GM21825 (cell line): Measurements from ENCODE around the gene SLC27A5.
"Not testable (repeated sequence)": the region's sequence is repeated elsewhere in the genome, so short reads cannot be mapped to it uniquely, and the experiment has no call there.

ENCODE experiments used
- ATAC-seq: cut with Tn5 transposase; IDR thresholded peaks from one replicate; pipeline ENCODE4 v1.9.1; 2021; ENCODE audit warnings: mild to moderate bottlenecking, moderate library complexity; ENCODE audit not compliant: unreplicated experiment

Gene SLC27A5

DNA sequence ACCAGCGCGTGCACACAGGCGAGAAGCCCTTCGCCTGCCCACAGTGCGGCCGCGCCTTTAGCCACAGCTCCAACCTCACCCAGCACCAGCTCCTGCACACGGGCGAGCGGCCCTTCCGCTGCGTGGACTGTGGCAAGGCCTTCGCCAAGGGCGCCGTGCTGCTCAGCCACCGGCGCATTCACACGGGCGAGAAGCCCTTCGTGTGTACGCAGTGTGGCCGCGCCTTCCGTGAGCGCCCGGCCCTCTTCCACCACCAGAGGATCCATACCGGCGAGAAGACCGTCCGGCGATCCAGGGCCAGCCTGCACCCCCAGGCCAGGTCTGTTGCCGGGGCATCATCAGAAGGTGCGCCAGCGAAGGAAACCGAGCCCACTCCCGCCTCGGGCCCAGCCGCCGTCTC, 40.1 kb downstream of the SLC27A5 start:
- no peak for ATAC-seq

DNA sequence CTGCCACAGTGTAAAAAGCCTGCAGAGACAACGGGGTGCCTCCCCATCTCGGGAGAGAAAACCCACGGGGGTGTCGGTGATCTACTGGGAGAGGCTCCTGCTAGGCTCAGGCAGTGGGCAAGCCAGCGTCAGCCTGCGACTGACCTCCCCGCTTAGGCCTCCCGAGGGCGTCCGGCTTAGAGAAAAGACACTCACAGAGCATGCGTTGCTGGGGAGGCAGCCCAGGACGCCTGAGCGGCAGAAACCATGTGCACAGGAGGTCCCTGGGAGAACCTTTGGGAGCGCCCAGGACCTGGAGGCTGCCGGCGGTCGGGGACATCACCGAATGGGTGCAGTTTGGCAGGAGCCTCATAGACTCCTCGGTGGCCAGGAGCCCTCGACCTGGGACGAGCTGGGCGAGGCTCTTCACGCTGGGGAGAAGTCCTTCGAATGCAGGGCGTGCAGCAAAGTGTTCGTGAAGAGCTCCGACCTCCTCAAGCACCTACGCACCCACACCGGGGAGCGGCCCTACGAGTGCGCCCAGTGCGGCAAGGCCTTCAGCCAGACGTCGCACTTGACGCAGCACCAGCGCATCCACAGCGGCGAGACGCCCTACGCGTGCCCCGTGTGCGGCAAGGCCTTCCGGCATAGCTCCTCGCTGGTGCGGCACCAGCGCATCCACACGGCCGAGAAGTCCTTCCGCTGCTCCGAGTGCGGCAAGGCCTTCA, 40.8 kb downstream of the SLC27A5 start:
- not testable (repeated sequence) for ATAC-seq

DNA sequence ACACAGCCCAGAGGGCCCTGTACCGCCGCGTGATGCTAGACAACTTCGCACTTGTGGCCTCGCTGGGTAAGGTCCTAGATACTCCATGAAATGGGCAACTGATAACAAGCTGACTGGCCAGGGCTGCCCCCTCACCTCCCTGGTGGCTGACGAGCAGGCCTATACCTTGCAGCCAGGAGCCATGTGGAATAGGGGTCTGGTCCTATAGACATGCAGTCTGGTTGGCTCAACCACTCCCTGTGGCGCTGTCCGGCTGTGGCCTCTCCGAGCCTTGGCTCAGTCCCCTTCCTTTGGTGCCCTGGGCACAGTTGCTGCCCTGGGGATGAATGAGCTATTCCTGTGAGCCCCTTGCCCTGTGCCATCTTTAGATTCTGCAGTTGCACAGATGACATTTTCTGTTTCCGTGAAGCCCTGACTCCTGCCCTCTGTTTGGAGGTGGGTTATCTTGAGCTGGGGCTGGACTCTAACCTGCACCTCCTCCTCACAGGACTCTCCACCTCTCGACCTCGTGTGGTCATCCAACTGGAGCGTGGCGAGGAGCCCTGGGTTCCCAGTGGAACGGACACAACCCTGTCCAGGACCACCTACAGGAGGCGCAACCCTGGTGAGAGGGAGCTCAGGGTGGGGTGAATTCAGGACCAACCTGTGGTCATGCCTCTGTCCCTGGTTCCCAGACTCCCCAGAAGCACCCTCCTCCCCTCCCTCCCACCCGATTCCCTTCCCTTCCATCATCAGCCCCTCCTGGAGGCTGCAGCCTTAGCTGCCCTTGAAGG, 42.4 kb downstream of the SLC27A5 start:
- ATAC-seq = no peak

DNA sequence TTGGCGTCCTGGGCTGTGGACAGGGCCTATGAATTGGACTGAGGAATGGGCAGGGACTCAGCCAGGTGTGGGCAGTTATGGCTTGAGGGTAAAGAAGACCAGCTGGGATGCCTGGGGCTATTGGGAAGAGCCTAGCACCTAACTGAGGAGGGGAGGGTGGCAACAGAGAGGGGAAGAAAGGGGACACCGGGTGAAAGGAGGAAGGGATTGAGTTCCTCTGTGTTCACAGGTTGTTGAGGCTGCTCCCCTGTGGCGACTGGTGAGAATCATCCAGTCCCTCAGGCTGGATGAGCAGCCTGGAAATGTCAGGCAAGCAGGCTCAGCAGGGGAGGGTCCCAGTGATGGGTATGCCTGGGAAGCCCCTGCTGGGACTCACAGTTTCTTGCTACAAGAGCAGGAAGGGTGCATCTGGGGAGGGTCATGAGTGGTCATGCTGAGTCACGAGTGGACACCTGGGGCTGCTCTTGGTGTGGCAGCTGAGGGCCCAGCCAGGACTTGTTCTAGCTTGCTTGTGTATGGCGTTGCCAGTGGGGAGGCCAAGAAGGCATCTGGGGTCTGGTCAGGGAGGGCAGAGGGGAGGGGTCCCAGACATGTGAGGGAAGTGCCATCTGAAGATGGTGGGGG, 43.5 kb downstream of the SLC27A5 start:
- ATAC-seq = no peak

DNA sequence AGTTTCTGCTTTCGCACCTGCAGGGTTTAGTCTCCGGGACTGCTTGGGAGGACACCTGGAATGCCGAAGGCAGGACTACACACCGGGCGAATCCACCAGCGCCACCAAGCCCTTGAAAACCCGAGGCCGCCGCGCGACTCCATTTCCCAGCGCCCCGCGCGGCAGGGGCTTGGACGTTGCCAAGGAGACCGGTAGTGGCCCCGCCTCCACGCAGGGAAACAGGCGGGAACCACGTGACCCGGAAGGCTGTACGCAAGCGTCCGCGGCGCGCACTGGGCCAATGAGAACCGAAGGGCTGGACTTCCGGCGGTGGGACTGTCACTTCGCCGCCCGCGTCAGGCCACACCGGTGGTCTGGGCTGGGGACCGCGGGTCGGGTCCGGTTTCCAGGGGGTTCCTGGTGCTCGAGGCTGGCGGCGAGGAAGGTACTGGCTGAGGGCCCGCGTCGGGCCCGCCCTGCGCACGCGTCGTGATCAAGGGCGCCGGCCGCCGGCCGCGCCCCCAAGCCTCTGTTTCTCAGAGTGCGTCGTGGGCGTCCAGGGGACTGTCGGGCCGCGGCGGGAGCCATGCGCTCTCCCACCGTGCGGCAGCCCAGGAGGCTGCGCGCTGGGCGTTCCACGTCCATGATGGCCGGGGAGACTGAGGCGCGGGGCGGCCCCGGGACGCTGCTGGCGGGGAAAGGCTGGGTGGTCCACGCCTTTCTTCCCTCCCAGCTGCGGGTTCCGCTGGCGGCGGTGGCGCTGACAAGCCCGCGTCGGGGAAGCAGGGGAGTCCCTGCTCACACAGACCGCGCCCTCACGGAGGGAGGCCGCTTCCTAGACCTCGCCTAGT, 44.8 kb downstream of the SLC27A5 start, which contains the start of gene ZNF324:
Gene ZNF324, plus strand, starts transcription at position 321 of the 830 bp plus-strand sequence. CDS start 2,106 bp downstream, outside the sequence.
- peak; percentile 80 for ATAC-seq

DNA sequence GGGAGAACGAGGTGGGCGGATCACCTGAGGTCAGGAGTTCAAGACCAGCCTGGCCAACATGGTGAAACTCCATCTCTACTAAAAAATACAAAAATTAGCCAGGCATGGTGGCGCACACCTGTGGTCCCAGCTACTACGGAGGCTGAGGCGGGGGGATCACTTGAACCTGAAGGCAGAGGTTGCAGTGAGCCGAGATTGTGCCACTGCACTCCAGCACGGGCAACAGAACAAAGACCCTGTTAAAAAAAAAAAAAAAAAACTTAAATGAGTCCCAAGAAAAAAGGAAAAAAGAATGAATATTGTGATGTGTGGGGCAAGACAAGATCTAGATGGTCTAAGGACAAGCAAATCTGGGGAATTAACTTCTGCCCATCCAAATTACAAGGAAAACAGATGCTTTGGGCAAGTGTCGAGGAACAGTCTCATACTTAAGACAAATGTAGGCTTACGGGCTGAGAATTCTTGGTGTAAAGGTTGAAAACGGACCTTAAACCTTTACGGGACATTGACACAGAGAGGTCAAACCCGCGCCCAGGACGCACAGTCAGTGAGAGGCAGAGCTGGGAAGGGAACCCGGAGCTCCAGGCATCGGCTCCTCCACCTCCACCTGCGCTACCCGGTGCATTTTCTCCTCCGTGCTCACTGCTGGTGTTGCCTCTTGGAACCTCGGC, 45.6 kb downstream of the SLC27A5 start:
- ATAC-seq = peak; percentile 18

DNA sequence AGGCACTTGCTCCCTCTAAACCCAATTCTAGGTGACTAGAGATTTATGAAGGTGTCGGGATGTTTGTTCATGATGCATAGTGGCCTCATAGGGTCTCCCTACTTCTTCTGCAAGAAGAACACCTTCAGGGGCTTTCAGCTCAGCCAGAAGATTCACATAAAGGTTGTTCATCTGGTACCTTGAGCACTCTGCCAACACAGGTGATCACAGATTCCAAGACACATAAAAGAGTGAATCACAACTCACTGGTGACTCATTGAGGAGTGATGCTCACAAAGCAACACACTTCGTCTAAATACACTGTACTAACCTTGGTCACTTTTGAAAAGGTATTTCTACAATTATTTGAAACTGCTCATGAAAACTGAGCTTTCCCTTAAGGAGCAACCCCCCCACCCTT, 51.8 kb downstream of the SLC27A5 start:
- no peak for ATAC-seq

DNA sequence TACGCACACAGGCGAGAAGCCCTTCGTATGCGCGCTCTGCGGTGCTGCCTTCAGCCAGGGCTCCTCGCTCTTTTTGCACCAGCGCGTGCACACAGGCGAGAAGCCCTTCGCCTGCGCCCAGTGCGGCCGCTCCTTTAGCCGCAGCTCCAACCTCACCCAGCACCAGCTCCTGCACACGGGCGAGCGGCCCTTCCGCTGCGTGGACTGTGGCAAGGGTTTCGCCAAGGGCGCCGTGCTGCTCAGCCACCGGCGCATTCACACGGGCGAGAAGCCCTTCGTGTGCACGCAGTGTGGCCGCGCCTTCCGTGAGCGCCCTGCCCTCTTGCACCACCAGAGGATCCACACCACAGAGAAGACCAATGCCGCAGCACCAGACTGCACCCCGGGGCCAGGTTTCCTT, 55.7 kb downstream of the SLC27A5 start:
- no peak for ATAC-seq

DNA sequence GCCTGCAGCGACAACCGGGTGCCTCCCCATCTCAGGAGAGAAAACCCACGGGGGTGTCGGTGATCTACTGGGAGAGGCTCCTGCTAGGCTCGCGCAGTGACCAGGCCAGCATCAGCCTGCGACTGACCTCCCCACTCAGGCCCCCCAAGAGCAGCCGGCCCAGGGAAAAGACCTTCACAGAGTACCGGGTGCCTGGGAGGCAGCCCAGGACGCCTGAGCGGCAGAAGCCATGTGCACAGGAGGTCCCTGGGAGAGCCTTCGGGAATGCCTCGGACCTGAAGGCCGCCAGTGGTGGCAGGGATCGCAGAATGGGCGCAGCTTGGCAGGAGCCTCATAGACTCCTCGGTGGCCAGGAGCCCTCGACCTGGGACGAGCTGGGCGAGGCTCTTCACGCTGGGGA, 56.5 kb downstream of the SLC27A5 start:
- ATAC-seq = no peak

DNA sequence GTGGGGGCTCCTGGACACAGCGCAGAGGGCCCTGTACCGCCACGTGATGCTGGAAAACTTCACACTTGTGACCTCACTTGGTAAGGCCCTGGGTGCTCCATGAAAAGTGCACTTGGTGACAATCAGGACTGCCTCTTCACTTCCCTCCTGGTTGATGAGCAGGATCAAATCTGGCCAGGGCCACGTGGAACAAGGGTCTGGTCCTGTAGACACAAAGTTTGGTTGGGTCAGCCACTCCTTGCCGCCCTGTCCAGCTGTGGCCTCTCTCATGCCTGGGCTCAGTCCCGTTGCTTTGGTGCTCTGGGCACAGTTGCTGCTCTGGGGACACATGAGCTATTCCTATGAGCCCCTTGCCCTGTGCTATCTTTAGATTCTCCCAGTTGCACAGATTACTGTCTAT, 58.0 kb downstream of the SLC27A5 start:
- ATAC-seq = no peak

DNA sequence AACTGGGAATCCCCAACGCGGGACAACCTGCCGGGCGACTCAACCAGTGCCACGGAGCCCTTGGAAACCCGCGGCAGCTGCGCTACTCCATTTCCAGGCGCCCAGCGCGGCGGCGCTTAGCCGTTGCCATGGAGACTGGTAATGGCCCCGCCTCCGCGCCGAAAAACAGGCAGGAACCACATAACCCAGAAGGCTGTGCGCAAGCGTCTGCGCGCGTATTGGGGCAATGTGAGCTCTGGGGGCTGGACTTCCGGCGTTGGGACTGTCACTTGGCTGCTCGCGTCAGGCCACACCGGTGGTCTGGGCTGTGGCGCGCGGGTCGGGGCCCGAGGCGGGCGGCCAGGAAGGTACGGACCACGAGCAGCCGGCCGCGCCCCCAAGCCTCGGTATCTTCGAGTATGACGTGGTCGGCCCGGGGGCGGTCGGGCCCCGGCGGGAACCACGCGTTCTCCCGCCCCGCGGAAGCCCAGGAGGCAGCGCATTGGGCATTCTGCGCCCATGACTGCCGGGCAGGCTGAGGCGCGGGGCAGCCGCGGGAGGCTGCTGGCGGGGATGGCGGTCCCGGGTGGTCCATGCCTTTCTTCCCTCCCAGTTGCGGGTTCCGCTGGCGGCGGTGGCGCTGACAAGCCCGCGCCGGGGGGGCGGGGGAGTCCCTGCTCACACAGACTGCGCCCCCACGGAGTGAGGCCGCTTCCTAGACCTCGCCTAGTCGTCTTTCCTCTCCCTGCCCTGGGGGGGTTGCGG, 60.3 kb downstream of the SLC27A5 start, which contains the start of gene ZNF324B:
Gene ZNF324B, plus strand, starts transcription at position 265 of the 744 bp plus-strand sequence. CDS start 2,080 bp downstream, outside the sequence.
- peak; percentile 92 for ATAC-seq

DNA sequence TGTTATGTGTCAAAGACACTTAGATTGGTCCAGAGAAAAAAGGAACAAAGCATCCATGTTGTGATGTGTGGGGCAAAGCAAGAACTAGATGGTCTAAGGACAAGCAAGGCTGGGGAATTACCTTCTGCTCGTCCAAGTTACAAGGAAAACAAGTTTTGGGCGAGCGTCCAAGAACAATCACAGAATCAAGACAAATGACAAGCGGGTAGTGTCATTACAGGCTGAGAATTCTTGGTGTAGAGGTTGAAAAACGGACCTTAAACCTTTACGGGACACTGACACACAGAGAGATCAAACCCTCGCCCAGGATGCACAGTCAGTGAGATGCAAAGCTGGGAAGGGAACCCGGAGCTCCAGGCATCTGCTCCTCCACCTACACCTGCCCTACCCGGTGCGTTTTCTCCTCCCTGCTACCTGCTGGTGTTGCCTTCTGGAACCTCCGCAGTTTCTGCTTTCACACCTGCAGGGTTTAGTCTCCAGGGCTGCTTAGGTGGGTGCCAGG, 60.9 kb downstream of the SLC27A5 start:
- ATAC-seq = no peak

DNA sequence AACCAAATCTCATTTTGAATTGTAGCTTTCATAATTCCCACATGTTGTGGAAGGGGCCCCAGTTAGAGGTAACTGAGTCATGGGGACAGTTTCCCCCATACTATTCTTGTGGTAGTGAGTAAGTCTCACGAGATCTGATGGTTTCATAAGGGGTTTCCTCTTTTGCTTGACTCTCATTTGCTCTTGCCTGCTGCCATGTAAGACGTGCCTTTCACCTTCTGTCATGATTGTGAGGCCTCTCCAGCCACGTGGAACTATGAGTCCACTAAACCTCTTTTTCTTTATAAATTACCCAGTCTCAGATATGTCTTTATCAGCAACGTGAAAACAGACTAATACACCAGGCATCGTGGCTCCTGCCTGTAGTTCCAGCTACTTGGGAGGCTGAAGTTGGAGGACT, 61.8 kb downstream of the SLC27A5 start:
- not testable (repeated sequence) for ATAC-seq

DNA sequence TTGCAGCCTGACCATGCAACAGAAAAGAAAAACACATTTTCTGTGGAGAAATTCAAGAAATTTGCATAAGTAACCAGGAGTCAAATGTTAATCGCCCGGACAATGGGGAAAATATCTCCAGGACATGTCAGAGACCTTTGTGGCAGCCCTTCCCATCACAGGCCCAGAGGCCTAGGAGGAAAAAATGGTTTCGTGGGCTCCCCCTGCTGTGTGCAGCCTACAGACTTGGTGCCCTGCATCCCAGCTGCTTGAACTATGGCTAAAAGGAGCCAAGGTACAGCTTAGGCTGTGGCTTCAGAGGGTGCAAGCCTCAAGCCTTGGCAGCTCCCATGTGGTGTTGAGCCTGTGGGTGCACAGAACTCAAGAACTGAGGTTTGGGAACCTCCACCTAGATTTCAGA, 62.9 kb downstream of the SLC27A5 start:
- ATAC-seq = not testable (repeated sequence)
